K562 (cell line): ENCODE results near the gene XKR7. TPM values are rescaled to one million over a fixed set of nuclear protein-coding genes. Genes with fewer than 3 reads are reported as not detected.

Source experiments
- ARID3A ChIP-seq: IDR thresholded peaks from 2 replicates; pipeline ENCODE4 v1.6.1; 2012; ENCODE audit warnings: low read depth, low read length, improper control_type of control experiment, borderline replicate concordance
- BMI1 ChIP-seq: fragments of 150-350 bp; IDR thresholded peaks from 2 replicates; pipeline ENCODE4 v1.6.1; 2014; ENCODE audit warnings: low read length
- CAMTA2 ChIP-seq: fragments of 250-450 bp; sonication (Bioruptor Pico); conservative IDR thresholded peaks from 2 replicates; pipeline ENCODE4 v1.5.1; 2022
- CBFA2T3 ChIP-seq: fragments of 450-650 bp; IDR thresholded peaks from 2 replicates; pipeline ENCODE4 v1.6.1; 2017
- CBFB ChIP-seq: sonication (generic); formaldehyde crosslinking; IDR thresholded peaks from 2 replicates; pipeline ENCODE4 v1.4.0; 2020; ENCODE audit warnings: mild to moderate bottlenecking, missing genetic modification reagents
- DMBX1 ChIP-seq: fragments of 250-450 bp; sonication (Bioruptor Pico); IDR thresholded peaks from 2 replicates; pipeline ENCODE4 v1.8.0; 2022; ENCODE audit warnings: inconsistent platforms, mild to moderate bottlenecking, moderate library complexity, borderline replicate concordance
- FOXO4 ChIP-seq: fragments of 450-650 bp; formaldehyde crosslinking; IDR thresholded peaks from 2 replicates; pipeline ENCODE4 v1.4.0; 2020; ENCODE audit warnings: mild to moderate bottlenecking, moderate library complexity
- GTF2A2 ChIP-seq: IDR thresholded peaks from 2 replicates; pipeline ENCODE4 v1.6.1; 2016; ENCODE audit warnings: mild to moderate bottlenecking, missing genetic modification characterization, missing compliant biosample characterization
- HDAC2 ChIP-seq: fragments of 450-650 bp; IDR thresholded peaks from 2 replicates; pipeline ENCODE4 v1.6.1; 2016; ENCODE audit warnings: mild to moderate bottlenecking
- LARP7 ChIP-seq: fragments of 450-650 bp; IDR thresholded peaks from 2 replicates; pipeline ENCODE4 v1.6.1; 2016
- NFE2 ChIP-seq: IDR thresholded peaks from 2 replicates; pipeline ENCODE4 v1.6.1; 2014; ENCODE audit warnings: antibody characterized with exemption, low read depth
- NFXL1 ChIP-seq: fragments of 450-650 bp; formaldehyde crosslinking; IDR thresholded peaks from 2 replicates; pipeline ENCODE4 v1.4.0; 2021; ENCODE audit warnings: mild to moderate bottlenecking
- PCBP1 ChIP-seq: fragments of 200-400 bp; formaldehyde crosslinking; IDR thresholded peaks from 2 replicates; pipeline ENCODE4 v1.6.1; 2018; ENCODE audit warnings: mild to moderate bottlenecking, low read depth, low read length; ENCODE audit not compliant: poor library complexity, severe bottlenecking
- SLC30A9 ChIP-seq: fragments of 250-450 bp; sonication (Bioruptor Pico); IDR thresholded peaks from 2 replicates; pipeline ENCODE4 v1.8.0; 2022; ENCODE audit warnings: mild to moderate bottlenecking, moderate library complexity
- SRSF7 ChIP-seq: fragments of 200-400 bp; formaldehyde crosslinking; optimal IDR thresholded peaks from 2 replicates; pipeline ENCODE3; 2017; ENCODE audit warnings: mild to moderate bottlenecking, low read depth, low read length
- SUPT5H ChIP-seq: fragments of 450-650 bp; IDR thresholded peaks from 2 replicates; pipeline ENCODE4 v1.6.1; 2016
- ZBTB11 ChIP-seq, 3 experiments: fragments of 200-800 bp in 1 of 3; fragments of 250-450 bp in 1 of 3; fragments of 450-650 bp in 1 of 3; sonication (Bioruptor Pico) in 1 of 3; sonication (Bioruptor generic) in 1 of 3; formaldehyde crosslinking in 1 of 3; IDR thresholded peaks; 2 replicates each; pipeline versions ENCODE4 v1.6.1 to v1.8.0; 2016 to 2022; ENCODE audit warnings: mild to moderate bottlenecking in 2 of 3, missing genetic modification characterization in 2 of 3, missing compliant biosample characterization in 1 of 3, moderate library complexity in 1 of 3
- ZBTB2 ChIP-seq: fragments of 450-650 bp; IDR thresholded peaks from 2 replicates; pipeline ENCODE4 v1.6.1; 2016; ENCODE audit warnings: antibody characterized with exemption
- ZBTB43 ChIP-seq: sonication (generic); formaldehyde crosslinking; IDR thresholded peaks from 2 replicates; pipeline ENCODE4 v1.8.0; 2023; ENCODE audit warnings: mild to moderate bottlenecking, missing genetic modification reagents
- ZNF23 ChIP-seq: fragments of 250-450 bp; sonication (Bioruptor Pico); IDR thresholded peaks from 2 replicates; pipeline ENCODE4 v1.4.0; 2020; ENCODE audit warnings: mild to moderate bottlenecking
- polyA plus RNA-seq, 8 experiments: library from polyadenylated mRNA; depleted of rRNA in 4 of 8; stranded (reverse) in 5 of 8; unstranded in 3 of 8; fragments of >200 nt; fragmentation: Nextera tagmentation in 2 of 8; fragmentation: Illumina TruSeq in 1 of 8; extraction: Ambion mirVana in 2 of 8; extraction: Trizol in 1 of 8; gene quantifications; 2 replicates each; pipeline versions ENCODE4 v1.2.1 to v1.2.3, GENCODE V29; 2011 to 2014; ENCODE audit warnings: inconsistent platforms in 1 of 8, missing spikeins in 1 of 8
- total RNA-seq, 7 experiments: library from RNA; depleted of rRNA in 6 of 7; stranded (reverse); fragments of >200 nt in 6 of 7; fragmentation: Illumina TruSeq in 2 of 7; extraction: Trizol in 2 of 7; gene quantifications; 2 replicates each; pipeline versions ENCODE4 v1.2.1 to v1.2.3, GENCODE V29; 2011 to 2021; ENCODE audit warnings: low replicate concordance in 1 of 7

XKR7 gene
- total and polyA plus RNA-seq, 9 of the 15 experiments (the other 6 are each of a cell fraction or from before 2014, with no cell fraction given), result 0.02 TPM; not detected in 8

- TF ChIP-seq ZBTB11 (CRISPR knock-in tag; IDR thresholded peaks at IDR 0.05), result 0 out of 6 replicates have a peak, but pooled peaks of 1 of the 3 experiments have one; percentile 47
- TF ChIP-seq LARP7, result no peak
- peak; percentile 25; the same call in 1 of the 2 replicates for TF ChIP-seq ARID3A
- TF ChIP-seq SRSF7, result no peak
- no peak for TF ChIP-seq PCBP1
- TF ChIP-seq ZNF23 (CRISPR knock-in tag), result no peak
- TF ChIP-seq FOXO4 (CRISPR knock-in tag), result no peak
- TF ChIP-seq SUPT5H, result no peak
- TF ChIP-seq NFE2, result peak; percentile 71
- no peak for TF ChIP-seq NFXL1 (CRISPR knock-in tag)
- TF ChIP-seq DMBX1, result peak; percentile 67; the same call in 1 of the 2 replicates
- TF ChIP-seq ZBTB2, result no peak; the same call in 1 of the 2 replicates
- peak; percentile 96 for TF ChIP-seq CBFA2T3
- TF ChIP-seq SLC30A9 (CRISPR knock-in tag), result no peak
- no peak for TF ChIP-seq ZBTB43
- no peak for TF ChIP-seq GTF2A2 (tag)
- no peak for TF ChIP-seq CBFB (CRISPR knock-in tag)
- TF ChIP-seq CAMTA2, result no peak
- TF ChIP-seq HDAC2, result peak; percentile 91
- no peak for TF ChIP-seq BMI1
Observed at GRCh38 chr20:31949877-31950646, 17.9 kb upstream of the XKR7 start (continued).
